ENCODE measurements around the gene ARHGAP6.

ARHGAP6 gene, protein sequence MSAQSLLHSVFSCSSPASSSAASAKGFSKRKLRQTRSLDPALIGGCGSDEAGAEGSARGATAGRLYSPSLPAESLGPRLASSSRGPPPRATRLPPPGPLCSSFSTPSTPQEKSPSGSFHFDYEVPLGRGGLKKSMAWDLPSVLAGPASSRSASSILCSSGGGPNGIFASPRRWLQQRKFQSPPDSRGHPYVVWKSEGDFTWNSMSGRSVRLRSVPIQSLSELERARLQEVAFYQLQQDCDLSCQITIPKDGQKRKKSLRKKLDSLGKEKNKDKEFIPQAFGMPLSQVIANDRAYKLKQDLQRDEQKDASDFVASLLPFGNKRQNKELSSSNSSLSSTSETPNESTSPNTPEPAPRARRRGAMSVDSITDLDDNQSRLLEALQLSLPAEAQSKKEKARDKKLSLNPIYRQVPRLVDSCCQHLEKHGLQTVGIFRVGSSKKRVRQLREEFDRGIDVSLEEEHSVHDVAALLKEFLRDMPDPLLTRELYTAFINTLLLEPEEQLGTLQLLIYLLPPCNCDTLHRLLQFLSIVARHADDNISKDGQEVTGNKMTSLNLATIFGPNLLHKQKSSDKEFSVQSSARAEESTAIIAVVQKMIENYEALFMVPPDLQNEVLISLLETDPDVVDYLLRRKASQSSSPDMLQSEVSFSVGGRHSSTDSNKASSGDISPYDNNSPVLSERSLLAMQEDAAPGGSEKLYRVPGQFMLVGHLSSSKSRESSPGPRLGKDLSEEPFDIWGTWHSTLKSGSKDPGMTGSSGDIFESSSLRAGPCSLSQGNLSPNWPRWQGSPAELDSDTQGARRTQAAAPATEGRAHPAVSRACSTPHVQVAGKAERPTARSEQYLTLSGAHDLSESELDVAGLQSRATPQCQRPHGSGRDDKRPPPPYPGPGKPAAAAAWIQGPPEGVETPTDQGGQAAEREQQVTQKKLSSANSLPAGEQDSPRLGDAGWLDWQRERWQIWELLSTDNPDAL (N-terminal part only)

GRCh38 chrX:11665168-11666111, at the start of gene ARHGAP6:
Gene ARHGAP6 (minus strand): TSS chrX:11665920. CDS start chrX:11664828, 1,092 bp downstream.
- DNase-seq (ENCODE audit: low read depth, low spot score): no peak

DNA sequence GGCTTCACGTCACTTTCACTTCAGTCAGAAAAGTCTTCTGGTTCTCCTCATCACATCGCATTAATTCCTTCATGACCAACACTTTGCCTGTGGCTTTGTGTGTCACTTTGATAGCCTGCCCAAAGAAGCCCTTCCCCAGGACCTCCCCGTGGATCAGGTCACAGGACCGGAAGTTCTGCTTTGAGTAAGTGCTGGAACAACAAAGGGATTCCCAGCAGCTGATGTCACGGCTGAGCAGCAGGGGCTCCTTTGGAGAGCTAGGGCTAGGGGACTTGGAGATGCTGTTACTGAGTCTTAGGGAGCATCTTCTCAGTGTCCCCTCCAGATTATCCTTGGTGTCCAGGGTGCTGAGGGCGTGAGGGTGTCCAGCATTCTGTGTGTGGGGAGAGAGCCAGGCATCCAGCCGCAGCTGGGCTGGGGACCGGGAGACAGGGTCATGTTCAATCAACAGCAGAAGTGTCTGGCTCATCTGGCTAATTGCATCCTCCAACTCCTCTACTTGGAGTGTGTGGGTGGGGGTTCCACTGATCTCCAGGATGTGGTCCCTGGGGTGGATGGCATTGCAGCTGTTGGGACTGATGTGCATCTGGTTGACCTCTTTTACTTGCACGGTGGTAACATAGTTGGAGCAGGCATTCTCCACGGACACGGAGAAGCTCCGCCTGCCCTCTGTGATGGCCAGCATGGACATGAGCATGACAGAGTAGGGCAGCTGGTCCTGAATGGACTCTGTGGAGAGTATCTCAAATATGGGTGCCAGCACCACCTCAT, 39.2 kb upstream of the ARHGAP6 start:
- no peak for DNase-seq (ENCODE audit: low read depth, low spot score)

GRCh38 chrX:11703855-11704254, 38.1 kb upstream of the ARHGAP6 start:
- DNase-seq (ENCODE audit: low read depth, low spot score): no peak

GRCh38 chrX:11702965-11703631, 37.4 kb upstream of the ARHGAP6 start:
- no peak for DNase-seq (ENCODE audit: low read depth, low spot score)

GRCh38 chrX:11702420-11702819, 36.7 kb upstream of the ARHGAP6 start:
- no peak for DNase-seq (ENCODE audit: low read depth, low spot score)

DNA sequence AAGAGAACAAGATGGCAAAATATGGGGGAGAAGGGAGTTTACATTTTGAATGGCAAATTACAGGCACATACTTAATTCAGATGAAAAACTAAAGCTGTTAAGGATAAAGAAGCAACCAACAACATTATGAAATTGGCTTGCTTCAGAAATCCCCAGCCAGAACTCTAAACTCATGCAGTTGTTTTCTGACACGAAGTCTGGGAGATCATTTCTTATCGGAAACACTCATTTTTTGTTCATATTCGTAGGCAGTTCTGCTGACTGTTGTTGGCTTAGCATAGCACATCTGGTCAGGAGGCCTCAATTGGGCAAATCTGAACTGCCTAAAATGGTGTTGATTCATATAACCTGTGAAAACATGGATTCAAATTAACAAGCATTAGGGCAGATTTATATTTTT, 33.0 kb upstream of the ARHGAP6 start:
- DNase-seq (ENCODE audit: low read depth, low spot score): no peak

- no peak for DNase-seq (ENCODE audit: low read depth, low spot score)
Measured at GRCh38 chrX:11688201-11688600, 22.5 kb upstream of the ARHGAP6 start.

DNA sequence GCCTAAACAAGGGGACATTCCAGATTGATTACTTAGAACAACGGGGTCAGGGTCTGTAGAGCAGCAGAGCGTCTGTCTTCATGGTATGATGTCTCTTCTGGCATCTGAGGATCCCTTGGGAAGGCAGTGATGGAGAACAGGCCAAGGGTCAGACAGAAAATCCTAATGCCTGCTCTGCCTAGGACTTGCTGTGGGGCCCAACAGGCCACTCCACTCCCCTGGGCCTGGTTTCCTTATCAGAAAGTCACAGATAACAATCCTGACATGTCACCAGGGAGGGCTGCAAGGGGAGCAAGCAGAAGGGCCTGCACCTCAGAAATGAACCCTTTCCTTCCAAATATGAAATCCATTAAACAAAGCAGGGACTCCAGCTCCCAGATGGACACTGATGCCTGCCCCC, 21.4 kb upstream of the ARHGAP6 start:
- DNase-seq (ENCODE audit: low read depth, low spot score): no peak

DNA sequence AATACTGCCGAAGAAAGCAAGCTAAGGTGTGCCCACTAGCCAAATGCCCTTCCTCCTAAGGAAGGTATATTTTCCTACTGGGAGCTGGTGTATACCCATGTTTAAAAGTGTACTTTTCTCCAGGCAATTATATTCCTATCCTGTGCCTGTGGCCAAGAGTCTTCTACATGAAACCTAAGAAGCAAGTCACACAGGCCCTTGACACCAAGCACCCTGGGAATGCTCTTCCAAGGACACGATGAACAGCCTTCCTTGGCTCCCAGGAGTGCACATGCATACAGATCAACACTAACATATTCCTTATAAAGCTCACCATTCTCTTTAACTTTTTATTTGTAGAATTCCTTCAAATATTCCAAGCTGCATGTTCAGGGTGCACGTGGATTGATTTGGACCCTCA, 17.3 kb upstream of the ARHGAP6 start:
- no peak for DNase-seq (ENCODE audit: low read depth, low spot score)

DNA sequence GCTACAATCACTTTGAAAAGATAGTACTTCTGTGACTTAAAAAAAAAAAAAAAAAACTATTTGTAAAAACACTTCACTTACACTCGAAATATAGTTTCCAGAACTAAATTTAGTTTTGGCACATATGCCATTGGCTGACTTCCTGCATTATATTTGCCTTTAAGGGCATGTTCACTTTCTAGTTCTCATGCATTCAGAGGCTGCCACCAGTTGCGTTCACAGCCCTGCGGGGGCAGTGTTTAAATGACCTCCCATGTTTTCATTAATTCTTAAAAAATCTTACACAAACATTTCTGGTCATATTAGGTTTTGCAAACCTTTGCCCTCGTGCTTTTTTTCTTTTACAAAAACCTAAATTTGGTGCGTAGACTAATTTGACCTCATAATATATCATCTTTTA, 12.4 kb upstream of the ARHGAP6 start:
- no peak for DNase-seq (ENCODE audit: low read depth, low spot score)

- no peak for DNase-seq (ENCODE audit: low read depth, low spot score)
Measured at GRCh38 chrX:11672213-11672612, 6.5 kb upstream of the ARHGAP6 start.

DNA sequence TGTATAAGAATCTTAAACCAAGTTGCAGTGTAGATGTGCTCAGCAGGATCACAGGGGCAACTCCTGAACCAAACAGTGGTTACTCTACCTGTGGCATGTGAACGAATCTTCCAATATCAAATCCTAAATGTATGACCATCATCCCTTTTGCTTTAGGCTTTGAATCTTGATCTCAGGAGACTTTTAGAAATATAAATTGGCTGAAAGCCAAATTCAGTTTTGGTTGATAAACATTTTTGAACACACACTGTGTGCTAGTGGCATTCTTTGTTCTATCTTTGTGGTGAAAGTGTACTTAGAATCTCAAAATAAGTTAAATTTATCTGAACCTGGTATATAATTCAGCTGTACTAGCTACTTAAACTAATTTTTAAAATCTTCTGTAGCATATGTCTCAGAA, 4.6 kb upstream of the ARHGAP6 start:
- DNase-seq (ENCODE audit: low read depth, low spot score): no peak

GRCh38 chrX:11666952-11667685, 1.4 kb upstream of the ARHGAP6 start:
- no peak for DNase-seq (ENCODE audit: low read depth, low spot score)

DNA sequence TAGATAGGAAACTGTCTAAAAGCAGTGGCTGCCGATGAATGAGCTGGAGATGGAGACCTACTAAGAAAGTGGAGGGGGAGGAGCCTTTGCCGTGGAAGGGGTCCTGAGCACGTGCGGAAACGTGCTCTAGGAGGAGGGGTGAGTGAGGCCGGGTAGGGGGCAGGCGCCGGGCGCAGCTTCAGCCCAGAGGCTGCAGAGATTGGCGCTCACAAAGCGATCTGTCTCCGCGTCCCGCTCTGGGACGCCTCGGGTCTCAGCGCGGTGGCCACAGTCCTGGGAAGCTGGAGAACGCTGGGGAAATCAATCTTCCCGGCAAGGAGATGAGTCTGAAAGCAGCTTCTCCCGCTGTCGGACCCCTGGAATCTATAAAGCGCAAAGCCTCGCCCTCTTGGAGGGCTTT, 444 bp upstream of the ARHGAP6 start:
- DNase-seq (ENCODE audit: low read depth, low spot score): no peak

DNA sequence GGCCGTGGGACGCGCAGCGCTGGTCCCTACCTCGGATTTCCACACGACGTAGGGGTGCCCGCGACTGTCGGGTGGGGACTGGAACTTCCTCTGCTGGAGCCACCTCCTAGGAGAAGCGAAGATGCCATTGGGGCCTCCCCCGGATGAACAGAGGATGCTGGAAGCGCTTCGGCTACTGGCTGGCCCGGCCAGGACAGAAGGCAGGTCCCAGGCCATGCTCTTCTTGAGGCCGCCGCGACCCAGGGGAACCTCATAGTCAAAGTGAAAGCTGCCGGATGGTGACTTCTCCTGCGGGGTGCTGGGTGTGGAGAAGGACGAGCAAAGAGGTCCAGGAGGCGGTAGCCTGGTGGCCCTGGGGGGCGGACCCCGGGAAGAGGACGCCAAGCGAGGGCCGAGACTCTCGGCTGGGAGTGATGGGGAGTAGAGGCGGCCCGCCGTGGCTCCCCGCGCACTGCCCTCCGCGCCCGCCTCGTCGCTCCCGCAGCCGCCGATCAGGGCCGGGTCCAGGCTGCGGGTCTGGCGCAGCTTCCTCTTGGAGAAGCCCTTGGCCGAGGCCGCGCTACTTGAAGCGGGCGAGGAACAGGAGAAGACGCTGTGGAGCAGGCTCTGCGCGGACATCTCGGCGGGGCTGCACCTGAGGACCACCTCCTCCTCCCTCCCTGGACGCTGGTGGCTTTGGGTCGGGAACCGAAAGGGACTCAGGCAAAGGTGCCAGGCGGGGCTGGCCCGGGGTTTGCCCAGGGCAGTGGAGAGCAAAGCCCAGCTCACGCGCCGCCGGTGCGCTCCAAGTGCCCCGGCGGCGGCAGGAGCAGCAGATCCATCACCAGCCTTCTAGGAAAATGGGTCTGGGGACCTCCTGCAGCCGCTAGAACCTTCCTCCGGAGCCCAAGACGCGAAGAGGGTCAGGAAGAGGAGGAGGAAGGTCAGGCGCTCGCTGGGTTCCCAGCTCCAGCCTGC, 1.2 kb downstream of the ARHGAP6 start:
- DNase-seq (ENCODE audit: low read depth, low spot score): no peak

DNA sequence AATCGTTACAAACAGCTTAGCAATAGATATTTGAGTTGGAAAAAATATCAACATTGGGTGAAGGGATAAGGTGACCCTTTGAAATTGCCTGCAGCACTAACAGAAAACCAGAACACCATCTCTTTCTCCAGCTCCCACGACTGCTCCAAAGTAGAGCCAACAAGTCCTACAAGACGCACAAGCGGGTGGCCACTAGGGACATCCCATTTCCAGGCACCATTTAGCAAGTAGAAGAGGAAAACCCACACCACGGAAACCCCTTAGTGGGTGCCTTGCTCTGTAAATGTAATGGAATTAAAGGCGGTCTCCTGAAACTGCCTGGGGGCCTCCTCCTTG, 1.9 kb downstream of the ARHGAP6 start:
- DNase-seq (ENCODE audit: low read depth, low spot score): no peak

DNA sequence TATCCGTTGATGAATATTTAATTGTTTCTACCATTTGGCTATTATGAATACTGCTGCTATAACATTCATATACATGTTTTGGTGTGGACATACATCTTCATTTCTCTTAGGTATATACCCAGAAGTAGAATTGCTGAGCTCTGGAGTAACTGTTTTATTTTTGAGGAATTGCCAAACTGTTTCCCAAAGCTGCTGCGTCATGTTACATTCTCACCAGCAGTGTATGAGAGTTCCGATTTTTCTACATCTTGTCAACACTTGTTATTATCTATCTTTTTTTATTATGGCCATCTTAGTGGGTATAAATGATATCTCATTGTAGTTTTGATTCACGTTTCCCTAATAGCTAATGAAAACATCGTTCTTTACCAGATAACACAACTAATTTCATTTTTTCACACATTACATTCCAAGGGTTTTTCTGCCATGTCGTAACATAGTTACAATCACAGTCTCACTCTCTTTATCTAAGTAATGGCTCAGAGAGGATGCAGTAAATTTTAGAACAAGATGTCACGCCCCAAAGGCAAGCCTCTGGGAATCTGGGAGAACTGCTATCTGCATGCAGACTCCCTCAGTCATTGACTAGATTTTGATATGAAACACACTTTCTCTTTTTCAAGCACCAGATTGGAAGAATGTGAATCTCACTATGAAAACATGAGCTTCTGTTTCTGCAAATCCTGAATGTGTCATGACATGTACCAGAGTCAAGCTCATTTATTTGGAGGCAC, 10.3 kb downstream of the ARHGAP6 start:
- no peak for DNase-seq (ENCODE audit: low read depth, low spot score)
